IPS-18a (cell line): ENCODE measurements around the gene ASTN2.

Source experiments
- H3K27ac ChIP-seq: one replicate; pipeline ENCODE4 v1.5.1; 2013; ENCODE audit warnings: low read length
- H3K27me3 ChIP-seq: one replicate; pipeline ENCODE4 v1.6.1; 2013; ENCODE audit warnings: mild to moderate bottlenecking, low read length; ENCODE audit not compliant: control insufficient read depth, insufficient read depth
- H3K36me3 ChIP-seq: one replicate; pipeline ENCODE4 v1.6.1; 2013; ENCODE audit warnings: low read depth, low read length; ENCODE audit not compliant: control insufficient read depth
- H3K4me1 ChIP-seq: one replicate; pipeline ENCODE4 v1.6.1; 2013; ENCODE audit warnings: low read depth, low read length; ENCODE audit not compliant: control insufficient read depth
- H3K4me3 ChIP-seq: one replicate; pipeline ENCODE4 v1.5.1; 2013; ENCODE audit warnings: low read length
- H3K9ac ChIP-seq: one replicate; pipeline ENCODE4 v1.6.1; 2013; ENCODE audit warnings: mild to moderate bottlenecking, low read length, moderate library complexity
- H3K9me3 ChIP-seq: one replicate; pipeline ENCODE4 v1.6.1; 2013; ENCODE audit warnings: low read depth, low read length; ENCODE audit not compliant: control insufficient read depth

Gene ASTN2

GRCh38 chr9:116712781-116713180 is 702.1 kb downstream of the ASTN2 start:
- Histone ChIP-seq H3K9ac (no peak overlapping the region), H3K27ac (no peak overlapping the region), H3K27me3 (no peaks in the 10 kb centered on the region), H3K4me3 (no peak overlapping the region), H3K4me1 (peaks cover 12% of the 10 kb centered on the region), H3K36me3 (no peaks in the 10 kb centered on the region), H3K9me3 (no peaks in the 10 kb centered on the region)

GRCh38 chr9:116706310-116707290 is 708.3 kb downstream of the ASTN2 start:
- H3K36me3 ChIP-seq = no peaks in the 10 kb centered on the region
- H3K9ac ChIP-seq = no peak overlapping the region
- no peak overlapping the region for H3K4me3 ChIP-seq
- no peaks in the 10 kb centered on the region for H3K27me3 ChIP-seq
- H3K4me1 ChIP-seq = peaks cover 7% of the 10 kb centered on the region
- no peaks in the 10 kb centered on the region for H3K9me3 ChIP-seq
- no peak overlapping the region for H3K27ac ChIP-seq

- H3K9ac ChIP-seq = no peak overlapping the region
- H3K4me1 ChIP-seq = peaks cover 7% of the 10 kb centered on the region
- peaks cover under 1% of the 10 kb centered on the region for H3K36me3 ChIP-seq
- no peaks in the 10 kb centered on the region for H3K27me3 ChIP-seq
- no peaks in the 10 kb centered on the region for H3K9me3 ChIP-seq
- no peak overlapping the region for H3K4me3 ChIP-seq
- H3K27ac ChIP-seq = no peak overlapping the region
Measured at GRCh38 chr9:116705531-116705930, 709.3 kb downstream of the ASTN2 start.

GRCh38 chr9:116704470-116704869 is 710.4 kb downstream of the ASTN2 start:
- Histone ChIP-seq H3K27me3 (no peaks in the 10 kb centered on the region), H3K27ac (no peak overlapping the region), H3K9me3 (no peaks in the 10 kb centered on the region), H3K4me1 (peaks cover 7% of the 10 kb centered on the region), H3K9ac (no peak overlapping the region), H3K36me3 (peaks cover 10% of the 10 kb centered on the region), H3K4me3 (no peak overlapping the region)

GRCh38 chr9:116703634-116704033 is 711.2 kb downstream of the ASTN2 start:
- H3K27ac ChIP-seq = no peak overlapping the region
- H3K36me3 ChIP-seq = peaks cover 18% of the 10 kb centered on the region
- H3K4me3 ChIP-seq = no peak overlapping the region
- H3K9ac ChIP-seq = no peak overlapping the region
- H3K9me3 ChIP-seq = no peaks in the 10 kb centered on the region
- H3K27me3 ChIP-seq = no peaks in the 10 kb centered on the region
- peaks cover 7% of the 10 kb centered on the region for H3K4me1 ChIP-seq

- Histone ChIP-seq H3K27me3 (no peaks in the 10 kb centered on the region), H3K36me3 (peaks cover 28% of the 10 kb centered on the region), H3K9ac (no peak overlapping the region), H3K9me3 (no peaks in the 10 kb centered on the region), H3K4me1 (peaks cover 7% of the 10 kb centered on the region), H3K4me3 (no peak overlapping the region), H3K27ac (no peak overlapping the region)
Measured at GRCh38 chr9:116701940-116702642, 712.8 kb downstream of the ASTN2 start.

- Histone ChIP-seq H3K27ac (no peak overlapping the region), H3K4me3 (no peak overlapping the region), H3K36me3 (peaks cover 28% of the 10 kb centered on the region), H3K4me1 (peaks cover 7% of the 10 kb centered on the region), H3K9ac (no peak overlapping the region), H3K27me3 (no peaks in the 10 kb centered on the region), H3K9me3 (no peaks in the 10 kb centered on the region)
Measured at GRCh38 chr9:116700882-116701865, 713.7 kb downstream of the ASTN2 start.

- H3K27me3 ChIP-seq = no peaks in the 10 kb centered on the region
- no peaks in the 10 kb centered on the region for H3K9me3 ChIP-seq
- H3K9ac ChIP-seq = no peak overlapping the region
- no peak overlapping the region for H3K27ac ChIP-seq
- H3K36me3 ChIP-seq = peaks cover 28% of the 10 kb centered on the region
- H3K4me1 ChIP-seq = peaks cover 7% of the 10 kb centered on the region
- no peak overlapping the region for H3K4me3 ChIP-seq
Measured at GRCh38 chr9:116700279-116700678, 714.6 kb downstream of the ASTN2 start.

GRCh38 chr9:116697887-116698286 is 717.0 kb downstream of the ASTN2 start:
- H3K27ac ChIP-seq = no peak overlapping the region
- H3K4me3 ChIP-seq = no peak overlapping the region
- H3K9ac ChIP-seq = no peak overlapping the region
- H3K36me3 ChIP-seq = peaks cover 28% of the 10 kb centered on the region
- no peaks in the 10 kb centered on the region for H3K27me3 ChIP-seq
- H3K4me1 ChIP-seq = no peaks in the 10 kb centered on the region
- no peaks in the 10 kb centered on the region for H3K9me3 ChIP-seq

GRCh38 chr9:116697362-116697761 is 717.5 kb downstream of the ASTN2 start:
- Histone ChIP-seq H3K4me1 (no peaks in the 10 kb centered on the region), H3K27ac (no peak overlapping the region), H3K27me3 (no peaks in the 10 kb centered on the region), H3K9me3 (no peaks in the 10 kb centered on the region), H3K36me3 (peaks cover 28% of the 10 kb centered on the region), H3K9ac (no peak overlapping the region), H3K4me3 (no peak overlapping the region)

GRCh38 chr9:116695438-116695837 is 719.4 kb downstream of the ASTN2 start:
- Histone ChIP-seq H3K9ac (no peak overlapping the region), H3K27ac (no peak overlapping the region), H3K9me3 (no peaks in the 10 kb centered on the region), H3K27me3 (no peaks in the 10 kb centered on the region), H3K36me3 (peaks cover 26% of the 10 kb centered on the region), H3K4me3 (no peak overlapping the region), H3K4me1 (no peaks in the 10 kb centered on the region)
